ENCODE results near the gene OVOL2.
"Not testable (repeated sequence)": the region's sequence is repeated elsewhere in the genome, so short reads cannot be mapped to it uniquely, and the experiment has no call there.

Gene OVOL2

DNA sequence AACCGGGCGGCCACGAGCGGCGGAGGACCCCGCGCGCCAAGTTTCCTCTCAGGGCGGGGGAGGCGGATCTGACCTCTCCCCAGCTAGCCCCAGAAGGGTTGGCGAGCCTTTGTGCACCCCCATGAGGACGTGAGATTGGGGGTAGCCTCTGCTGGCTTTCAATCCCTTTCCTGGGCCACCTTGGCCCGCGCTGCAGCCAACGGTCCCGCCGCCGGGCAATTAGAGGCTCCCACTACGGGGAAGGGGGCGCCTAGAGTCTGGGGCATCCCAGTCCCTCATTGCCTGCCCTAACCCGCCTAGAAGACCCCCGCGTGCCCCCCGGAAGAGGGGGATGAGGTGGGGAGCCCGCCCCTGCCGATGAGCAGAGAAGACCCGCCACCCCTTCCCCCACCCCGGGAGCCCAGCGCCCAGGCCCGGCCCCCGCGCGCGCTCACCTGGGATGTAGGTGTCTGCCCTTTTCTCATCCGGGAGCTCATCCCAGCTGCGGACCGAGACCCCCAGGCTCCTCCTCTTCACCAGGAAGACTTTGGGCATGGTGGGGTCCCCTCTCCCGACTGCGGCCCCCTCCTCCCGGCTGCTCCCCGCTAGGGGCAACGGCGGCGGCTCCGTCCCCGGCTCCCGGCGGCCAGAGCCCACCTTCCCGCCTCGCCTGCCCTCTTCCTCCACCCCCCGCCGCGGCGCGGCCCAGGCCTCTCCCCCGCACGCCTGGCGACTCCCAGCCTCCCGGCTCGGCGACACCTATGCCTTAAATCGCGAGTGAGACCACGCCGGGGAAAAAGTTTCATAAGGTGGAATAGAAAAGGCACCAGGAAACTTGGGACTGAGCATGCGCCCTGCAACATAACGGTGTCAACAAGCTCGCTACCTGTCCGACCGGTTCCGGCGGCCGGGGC is at the start of gene OVOL2:
Gene OVOL2, minus strand, starts transcription at position 816 of the 893 bp plus-strand sequence. Its CDS starts 282 bp downstream, at position 534.
- DNase-seq, result no peak

DNA sequence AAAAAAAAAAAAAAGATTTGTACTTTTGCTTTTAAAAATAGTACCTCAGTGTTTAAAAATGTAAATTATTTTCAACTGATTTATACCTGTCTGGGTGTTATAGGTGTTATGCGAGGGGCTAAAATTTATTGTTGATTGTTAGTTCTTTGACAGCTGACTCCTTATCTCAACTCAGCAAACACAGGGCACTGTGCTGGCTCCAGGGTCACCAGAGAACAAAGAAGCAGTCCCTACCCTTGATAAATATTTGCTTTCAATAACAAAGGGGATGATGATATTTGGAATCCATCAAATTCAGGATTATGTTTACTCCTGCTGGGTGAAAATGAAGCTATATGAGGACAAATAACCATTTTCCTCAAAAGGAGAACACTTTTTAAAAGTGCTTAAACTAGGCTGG is 45.8 kb upstream of the OVOL2 start:
- DNase-seq, result no peak

DNA sequence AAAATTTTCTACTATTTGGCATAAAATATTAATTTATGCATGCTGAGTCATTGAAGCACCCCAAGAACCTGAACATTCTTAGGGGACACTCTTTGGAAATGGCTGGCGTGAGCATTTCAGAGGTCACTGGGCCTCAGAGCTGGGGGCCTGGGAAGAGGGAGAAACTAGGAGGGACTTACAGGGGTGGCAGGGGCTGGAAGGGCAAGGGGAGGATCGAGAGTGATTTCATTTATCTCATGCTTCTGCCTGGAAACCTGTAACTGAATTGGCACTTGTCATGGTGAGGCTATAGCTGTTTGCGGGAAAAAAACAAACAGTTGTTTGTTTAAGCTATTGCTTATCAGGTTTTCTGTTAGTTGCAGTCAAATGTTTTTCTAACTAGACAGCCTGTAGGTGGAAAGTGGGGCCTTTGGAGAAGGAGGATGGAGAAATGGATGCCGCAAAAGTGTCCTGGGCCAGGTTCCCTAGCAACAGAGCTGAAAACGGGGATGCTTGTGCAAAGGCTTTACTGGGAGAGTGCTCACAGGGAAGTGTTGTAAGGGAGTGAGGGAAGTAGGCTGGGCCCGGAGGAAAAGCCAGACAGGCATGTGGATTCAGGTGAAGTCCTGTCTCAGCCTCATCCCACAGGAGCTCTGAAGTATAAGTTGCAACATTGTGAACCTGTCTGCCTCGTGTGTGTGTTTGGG is 43.6 kb upstream of the OVOL2 start:
- DNase-seq, result no peak

GRCh38 chr20:18100569-18100968 is 42.9 kb upstream of the OVOL2 start:
- DNase-seq, result not testable (repeated sequence)

DNA sequence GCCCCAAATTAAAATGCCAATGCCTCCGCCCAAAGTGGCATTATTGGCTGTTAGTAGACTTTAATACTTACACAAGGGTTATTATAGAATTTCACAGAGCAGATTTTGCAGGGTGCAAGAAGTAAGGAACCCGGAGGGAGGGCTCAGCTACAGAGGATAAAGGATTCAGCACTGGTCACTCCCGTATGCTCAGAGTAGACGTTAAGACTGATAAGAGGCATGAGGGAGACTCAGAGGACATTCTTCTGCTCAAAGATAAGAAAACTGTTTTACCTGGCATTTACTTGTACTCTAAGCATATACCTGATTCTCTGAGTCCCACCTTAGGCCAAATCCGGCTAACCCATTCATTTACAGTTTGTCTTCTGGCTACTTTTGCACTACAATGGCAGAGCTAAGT is 36.5 kb upstream of the OVOL2 start:
- no peak for DNase-seq

GRCh38 chr20:18093388-18093787 is 35.7 kb upstream of the OVOL2 start:
- DNase-seq, result no peak

GRCh38 chr20:18092890-18093289 is 35.2 kb upstream of the OVOL2 start:
- DNase-seq, result no peak

DNA sequence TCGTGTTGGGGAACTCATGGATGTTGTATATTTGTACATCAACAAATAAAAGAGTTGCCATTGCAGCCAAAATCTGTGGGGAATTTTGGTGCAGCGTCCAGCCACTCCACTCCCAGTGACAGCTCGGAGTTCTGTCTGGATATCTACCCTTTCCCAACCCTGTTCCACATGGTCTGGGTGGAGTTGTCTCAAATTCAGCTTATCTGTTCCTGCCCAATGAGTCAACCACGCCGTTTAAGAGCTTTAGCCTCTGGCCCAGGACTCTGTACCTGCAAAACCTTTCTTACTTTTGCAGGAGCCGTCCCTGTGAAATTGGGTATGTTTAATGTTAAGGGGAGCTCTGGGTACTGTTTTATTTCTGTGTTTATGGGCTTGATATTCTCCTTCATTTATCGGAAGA is 33.9 kb upstream of the OVOL2 start:
- no peak for DNase-seq

DNA sequence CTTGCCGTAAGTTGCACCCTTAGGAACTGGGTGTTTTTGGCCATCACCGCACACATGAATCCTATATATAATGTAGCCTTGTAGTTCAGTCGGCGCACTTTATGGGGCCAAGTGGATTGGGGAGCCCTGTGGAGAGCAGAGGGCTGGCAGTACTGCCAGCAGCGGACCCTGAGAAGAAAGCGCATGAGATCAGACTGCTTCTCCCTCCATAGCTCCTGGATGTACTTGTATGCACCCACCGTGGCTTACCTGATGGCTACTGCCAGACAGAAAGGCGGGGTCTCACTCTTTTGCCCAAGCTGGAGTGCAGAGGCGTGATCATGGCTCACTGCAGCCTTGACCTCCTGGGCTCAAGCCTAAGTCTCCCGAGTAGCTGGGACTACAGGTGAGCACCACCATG is 32.8 kb upstream of the OVOL2 start:
- DNase-seq, result no peak

GRCh38 chr20:18090044-18090443 is 32.3 kb upstream of the OVOL2 start:
- no peak for DNase-seq

GRCh38 chr20:18088841-18089240 is 31.1 kb upstream of the OVOL2 start:
- DNase-seq, result not testable (repeated sequence)

GRCh38 chr20:18088298-18088697 is 30.6 kb upstream of the OVOL2 start:
- not testable (repeated sequence) for DNase-seq

- DNase-seq, result no peak
Measured at GRCh38 chr20:18087054-18087453, 29.3 kb upstream of the OVOL2 start.

- DNase-seq, result not testable (repeated sequence)
Measured at GRCh38 chr20:18080836-18081235, 23.1 kb upstream of the OVOL2 start.

- no peak for DNase-seq
Measured at GRCh38 chr20:18079756-18080353, 22.1 kb upstream of the OVOL2 start.

DNA sequence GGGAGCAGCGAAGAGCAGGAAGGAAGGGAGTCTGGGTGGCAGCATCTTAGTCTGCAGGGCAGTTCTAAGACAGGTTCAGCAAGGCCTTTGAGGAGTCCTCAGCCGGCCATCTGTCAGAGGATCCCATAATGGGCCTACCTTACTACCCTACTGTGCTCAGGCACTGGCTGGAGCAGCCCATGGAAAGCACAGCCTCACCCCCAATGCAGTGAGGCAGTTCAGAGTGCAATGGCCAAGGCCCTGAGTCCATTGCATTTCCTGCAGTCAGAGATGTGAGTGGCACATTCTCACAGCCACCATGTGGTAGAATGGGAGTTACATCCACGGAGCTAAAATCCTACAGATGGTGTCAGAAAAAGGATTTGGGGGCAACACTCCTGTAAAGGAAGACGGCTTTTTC is 19.4 kb upstream of the OVOL2 start:
- DNase-seq, result no peak

GRCh38 chr20:18072532-18072931 is 14.8 kb upstream of the OVOL2 start:
- no peak for DNase-seq

DNA sequence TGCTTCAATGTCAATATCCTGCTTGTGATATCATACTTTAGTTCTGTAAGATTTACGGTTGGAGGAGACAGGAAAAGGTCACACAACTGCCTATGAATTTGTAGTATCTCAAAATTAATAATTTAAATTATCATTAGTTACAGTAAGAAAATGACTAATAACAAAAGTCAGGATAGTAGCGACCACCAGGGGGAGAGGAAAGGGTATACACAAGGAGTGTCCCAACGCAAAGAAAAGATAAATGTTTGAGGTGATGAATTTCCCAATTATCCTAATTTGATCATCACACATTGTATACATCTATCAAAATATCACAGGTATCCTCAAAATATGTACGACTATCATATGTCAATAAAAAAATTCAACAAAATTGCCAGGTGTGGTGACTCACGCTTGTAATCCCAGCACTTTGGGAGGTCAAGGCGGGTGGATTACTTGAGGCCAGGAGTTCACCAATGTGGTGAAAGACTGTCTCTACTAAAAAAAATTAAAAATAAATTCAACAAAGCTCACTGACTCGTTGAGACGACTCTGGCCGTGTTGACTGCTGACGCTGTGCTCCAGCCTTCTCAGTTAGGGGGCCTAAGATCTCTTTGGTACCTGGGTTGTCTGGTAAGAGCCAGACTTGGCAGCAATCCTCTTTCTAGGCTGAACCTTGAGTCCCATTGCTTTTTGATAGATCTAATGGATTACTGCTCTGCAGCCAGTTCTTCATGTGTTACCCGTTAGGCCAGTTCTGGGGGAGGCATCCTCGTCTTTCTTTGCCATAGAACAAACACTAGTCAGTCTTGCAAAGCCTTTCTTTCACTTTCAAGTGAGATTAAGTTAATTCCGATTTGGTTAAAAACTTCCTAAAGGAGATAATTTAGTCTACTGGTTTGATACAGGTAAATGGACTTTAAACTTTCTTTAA is 9.0 kb upstream of the OVOL2 start:
- DNase-seq, result no peak

DNA sequence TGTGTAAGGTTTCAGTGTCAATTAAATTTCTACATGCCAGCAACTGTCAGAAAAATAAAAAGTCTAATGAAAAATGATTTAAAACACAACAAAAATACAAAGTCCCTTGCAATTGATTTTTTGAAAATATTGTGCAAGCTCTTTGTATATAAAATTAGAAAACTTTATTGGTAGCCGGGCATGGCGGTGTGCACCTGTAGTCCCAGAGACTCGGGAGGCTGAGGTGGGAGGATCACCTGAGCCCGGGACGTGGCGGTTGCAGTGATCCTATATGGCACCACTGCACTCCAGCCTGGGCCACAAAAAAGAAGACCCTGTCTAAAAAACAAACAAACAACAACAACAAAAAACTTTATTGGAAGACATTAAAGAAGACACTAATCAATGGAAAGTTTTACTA is 6.0 kb upstream of the OVOL2 start:
- no peak for DNase-seq

DNA sequence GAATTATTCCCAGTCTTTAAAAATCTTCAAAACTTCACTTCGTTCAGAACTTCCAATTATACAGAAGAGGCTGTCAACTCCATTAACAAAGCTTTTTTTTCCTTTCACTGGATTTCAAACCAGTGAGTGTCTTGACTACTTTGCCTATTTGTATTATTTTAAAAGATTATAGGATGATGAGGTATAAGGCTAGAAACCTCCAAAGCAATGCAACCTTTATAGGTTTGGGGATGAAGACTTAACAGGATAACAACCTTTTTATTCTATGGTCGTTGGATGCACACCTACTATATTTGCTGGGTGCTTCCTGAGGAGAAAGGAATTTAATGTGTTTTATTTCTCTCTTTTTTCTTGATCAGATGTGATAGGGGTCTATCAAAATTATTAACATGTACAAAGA is 1.9 kb upstream of the OVOL2 start:
- DNase-seq, result no peak

GRCh38 chr20:18058661-18059467 is 1.1 kb upstream of the OVOL2 start:
- DNase-seq, result no peak

GRCh38 chr20:18057994-18058349 is 256 bp upstream of the OVOL2 start:
- DNase-seq, result no peak

All from CD4-positive, alpha-beta T cell treated with Interleukin-15 for 1 hour (primary cell).